GM21390 (cell line): ENCODE results near the gene TAX1BP3.

Source experiments
- ATAC-seq: cut with Tn5 transposase; IDR thresholded peaks from one replicate; pipeline ENCODE4 v1.9.1; 2021; ENCODE audit not compliant: unreplicated experiment

Gene TAX1BP3

DNA sequence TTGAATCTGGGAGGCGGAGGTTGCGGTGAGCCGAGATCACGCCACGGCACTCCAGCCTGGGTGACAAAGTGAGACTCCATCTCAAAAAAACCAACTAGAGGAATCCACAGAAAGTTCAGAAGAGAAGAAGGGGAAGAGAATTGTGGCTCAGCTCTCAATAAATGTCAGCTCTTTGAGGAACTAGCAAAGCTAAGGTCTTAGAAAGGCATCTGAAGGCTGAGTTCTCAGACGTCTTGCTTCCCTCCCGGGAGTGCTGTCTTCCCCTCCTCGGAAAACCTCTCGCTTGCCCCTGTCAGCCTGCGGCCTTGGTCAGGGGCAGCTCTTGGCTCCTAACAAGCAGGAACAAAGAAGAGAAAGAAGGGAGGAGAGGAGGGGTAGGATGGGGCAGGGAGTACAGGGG, 37.6 kb downstream of the TAX1BP3 start:
- ATAC-seq: no peak

- no peak for ATAC-seq
Observed at GRCh38 chr17:3627769-3628167, 40.6 kb downstream of the TAX1BP3 start.

GRCh38 chr17:3626831-3627768, 41.3 kb downstream of the TAX1BP3 start:
- no peak for ATAC-seq

DNA sequence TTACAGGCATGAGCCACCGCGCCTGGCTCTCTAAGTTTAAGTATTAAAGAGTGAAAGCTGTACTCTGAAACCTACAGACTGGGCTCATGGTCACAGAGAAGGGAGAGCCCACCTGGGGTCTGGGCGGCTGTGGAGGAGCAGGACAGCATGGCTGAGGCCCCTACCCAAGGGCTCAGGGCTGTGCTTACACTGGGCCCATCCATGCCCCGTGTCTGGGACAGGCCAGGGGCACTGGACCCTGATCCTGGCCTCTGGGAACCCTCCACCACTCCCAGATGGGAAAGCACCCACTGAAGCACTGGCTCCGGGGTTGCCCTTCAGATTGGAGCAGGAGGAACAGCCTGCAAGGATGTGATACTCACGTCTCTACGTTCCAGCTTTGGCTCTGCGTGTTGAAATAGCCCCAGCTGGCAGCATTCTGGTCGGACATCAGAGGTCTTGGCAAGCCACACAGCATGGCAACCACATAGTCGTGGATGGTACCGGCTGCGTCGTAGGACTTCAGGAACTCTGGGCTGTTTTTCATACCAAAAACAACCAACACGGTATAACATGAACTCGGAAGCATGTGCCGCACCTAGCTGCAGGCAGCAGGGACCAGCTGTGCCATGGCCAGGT, 45.3 kb downstream of the TAX1BP3 start:
- no peak for ATAC-seq

DNA sequence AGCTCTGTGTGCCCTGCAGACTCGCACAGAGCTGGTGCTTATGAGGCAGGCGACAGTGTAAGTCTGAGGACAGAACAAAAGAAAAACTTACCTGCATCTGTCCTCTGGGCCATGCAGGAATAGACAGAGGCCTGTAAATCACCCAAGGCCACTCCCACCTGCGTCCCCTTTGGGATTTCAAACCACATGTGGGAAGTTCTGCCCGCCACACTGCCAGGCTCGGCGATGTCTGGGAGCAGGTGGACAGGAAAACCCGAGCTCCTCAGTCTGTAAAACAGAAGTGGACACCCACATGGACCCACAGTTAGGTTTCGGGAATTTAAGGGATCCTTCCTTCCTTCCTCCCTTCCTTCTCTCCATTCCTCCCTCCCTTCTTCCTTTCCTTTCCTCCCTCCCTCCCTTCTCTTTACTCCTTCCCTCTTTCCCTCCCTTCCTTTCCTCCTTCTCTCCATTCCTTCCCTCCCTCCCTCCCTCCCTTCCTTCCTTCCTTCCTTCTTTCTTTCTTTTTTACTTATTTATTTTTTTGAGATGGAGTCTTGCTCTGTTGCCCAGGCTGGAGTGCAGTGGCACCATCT, 47.1 kb downstream of the TAX1BP3 start:
- ATAC-seq: no peak

GRCh38 chr17:3615160-3615870, 53.1 kb downstream of the TAX1BP3 start:
- no peak for ATAC-seq

GRCh38 chr17:3613124-3613523, 55.3 kb downstream of the TAX1BP3 start:
- no peak for ATAC-seq
